Neuron (in vitro differentiated cells): ENCODE measurements around the gene ACTR8.
"Not testable (repeated sequence)": the region's sequence is repeated elsewhere in the genome, so short reads cannot be mapped to it uniquely, and the experiment has no call there.

Source experiments
- H2AFZ ChIP-seq: one replicate; pipeline ENCODE4 v1.6.1; 2013; ENCODE audit warnings: low read depth, mild to moderate bottlenecking, inconsistent platforms, low read length, moderate library complexity
- H3K27me3 ChIP-seq: one replicate; pipeline ENCODE4 v1.6.1; 2013; ENCODE audit warnings: low read length; ENCODE audit not compliant: insufficient read depth
- H3K36me3 ChIP-seq: one replicate; pipeline ENCODE4 v1.6.1; 2013; ENCODE audit warnings: low read length; ENCODE audit not compliant: insufficient read depth
- H3K4me1 ChIP-seq: one replicate; pipeline ENCODE4 v1.6.1; 2013; ENCODE audit warnings: low read length; ENCODE audit not compliant: insufficient read depth
- H3K4me3 ChIP-seq: 2 replicates; pipeline ENCODE4 v1.5.1; 2013; ENCODE audit warnings: mild to moderate bottlenecking, low read length, moderate library complexity
- H3K9me3 ChIP-seq: one replicate; pipeline ENCODE4 v1.6.1; 2013; ENCODE audit warnings: low read length

ACTR8 gene

GRCh38 chr3:53881691-53882593 lies at the start of gene ACTR8:
TSS of gene ACTR8 (minus strand) at chr3:53882152. CDS start at chr3:53882101, 51 bp downstream.
- Histone ChIP-seq H3K36me3 (peaks cover 56% of the 10 kb centered on the region), H3K27me3 (no peaks in the 10 kb centered on the region), H3K9me3 (no peaks in the 10 kb centered on the region), H3K4me1 (peaks cover 18% of the 10 kb centered on the region), H2AFZ (peak within 1 kb of the TSS; percentile 53), H3K4me3 (peak within 1 kb of the TSS; percentile 97)

GRCh38 chr3:53927208-53927872 lies 45.4 kb upstream of the ACTR8 start:
- not testable (repeated sequence) for H3K4me1 ChIP-seq, H3K36me3 ChIP-seq, H3K27me3 ChIP-seq, H3K4me3 ChIP-seq, H3K9me3 ChIP-seq, H2AFZ ChIP-seq

- Histone ChIP-seq H3K9me3 (no peaks in the 10 kb centered on the region), H3K36me3 (no peaks in the 10 kb centered on the region), H3K4me1 (no peaks in the 10 kb centered on the region), H2AFZ (no peak overlapping the region), H3K4me3 (no peak overlapping the region), H3K27me3 (no peaks in the 10 kb centered on the region)
Measured at GRCh38 chr3:53921296-53921695, 39.3 kb upstream of the ACTR8 start.

GRCh38 chr3:53919741-53920140 lies 37.8 kb upstream of the ACTR8 start:
- Histone ChIP-seq H3K36me3 (no peaks in the 10 kb centered on the region), H3K9me3 (no peaks in the 10 kb centered on the region), H2AFZ (no peak overlapping the region), H3K4me1 (no peaks in the 10 kb centered on the region), H3K27me3 (peaks cover 2% of the 10 kb centered on the region), H3K4me3 (no peak overlapping the region)

GRCh38 chr3:53913401-53913800 lies 31.4 kb upstream of the ACTR8 start:
- H3K27me3 ChIP-seq: peaks cover 4% of the 10 kb centered on the region
- no peak overlapping the region for H3K4me3 ChIP-seq
- H3K9me3 ChIP-seq: no peaks in the 10 kb centered on the region
- H2AFZ ChIP-seq: no peak overlapping the region
- H3K4me1 ChIP-seq: no peaks in the 10 kb centered on the region
- no peaks in the 10 kb centered on the region for H3K36me3 ChIP-seq

GRCh38 chr3:53902711-53903110 lies 20.8 kb upstream of the ACTR8 start:
- Histone ChIP-seq H3K4me1 (no peaks in the 10 kb centered on the region), H3K9me3 (no peaks in the 10 kb centered on the region), H3K4me3 (no peak overlapping the region), H2AFZ (no peak overlapping the region), H3K27me3 (peaks cover 5% of the 10 kb centered on the region), H3K36me3 (no peaks in the 10 kb centered on the region)

- Histone ChIP-seq H2AFZ (no peak overlapping the region), H3K4me1 (no peaks in the 10 kb centered on the region), H3K36me3 (no peaks in the 10 kb centered on the region), H3K27me3 (peaks cover 11% of the 10 kb centered on the region), H3K4me3 (no peak overlapping the region), H3K9me3 (no peaks in the 10 kb centered on the region)
Measured at GRCh38 chr3:53902067-53902466, 20.1 kb upstream of the ACTR8 start.

GRCh38 chr3:53900666-53901331 lies 18.8 kb upstream of the ACTR8 start:
- no peak overlapping the region for H3K4me3 ChIP-seq
- no peak overlapping the region for H2AFZ ChIP-seq
- H3K36me3 ChIP-seq: no peaks in the 10 kb centered on the region
- no peaks in the 10 kb centered on the region for H3K4me1 ChIP-seq
- H3K27me3 ChIP-seq: peaks cover 13% of the 10 kb centered on the region
- no peaks in the 10 kb centered on the region for H3K9me3 ChIP-seq

- Histone ChIP-seq H2AFZ (no peak overlapping the region), H3K27me3 (peaks cover 13% of the 10 kb centered on the region), H3K9me3 (no peaks in the 10 kb centered on the region), H3K4me1 (no peaks in the 10 kb centered on the region), H3K36me3 (no peaks in the 10 kb centered on the region), H3K4me3 (no peak overlapping the region)
Measured at GRCh38 chr3:53899750-53900149, 17.8 kb upstream of the ACTR8 start.

- Histone ChIP-seq H3K4me3 (peak overlapping the region; percentile 89), H3K27me3 (peaks cover 4% of the 10 kb centered on the region), H3K36me3 (peaks cover 8% of the 10 kb centered on the region), H2AFZ (peak overlapping the region; percentile 81), H3K9me3 (no peaks in the 10 kb centered on the region), H3K4me1 (peaks cover 23% of the 10 kb centered on the region)
Measured at GRCh38 chr3:53892286-53892637, 10.3 kb upstream of the ACTR8 start.

GRCh38 chr3:53891497-53892285 lies 9.7 kb upstream of the ACTR8 start, which contains the start of gene SELENOK:
TSS of gene SELENOK (minus strand) at chr3:53891859.
- Histone ChIP-seq H3K36me3 (peaks cover 14% of the 10 kb centered on the region), H2AFZ (peak within 1 kb of the TSS; percentile 81), H3K4me1 (peaks cover 23% of the 10 kb centered on the region), H3K27me3 (no peaks in the 10 kb centered on the region), H3K9me3 (no peaks in the 10 kb centered on the region), H3K4me3 (peak within 1 kb of the TSS; percentile 89)

GRCh38 chr3:53890726-53891475 lies 8.9 kb upstream of the ACTR8 start:
- Histone ChIP-seq H3K36me3 (peaks cover 17% of the 10 kb centered on the region), H3K9me3 (no peaks in the 10 kb centered on the region), H3K4me1 (peaks cover 23% of the 10 kb centered on the region), H3K27me3 (no peaks in the 10 kb centered on the region), H3K4me3 (peak overlapping the region; percentile 89), H2AFZ (peak overlapping the region; percentile 81)
